Ishikawa (cell line): ENCODE data around the gene TTC4.

Source experiments
- CEBPB ChIP-seq: IDR thresholded peaks from 2 replicates; pipeline ENCODE4 v1.6.1; 2012
- EGR1 ChIP-seq: IDR thresholded peaks from 2 replicates; pipeline ENCODE4 v1.6.1; 2012
- EP300 ChIP-seq: IDR thresholded peaks from 2 replicates; pipeline ENCODE4 v1.6.1; 2012; ENCODE audit warnings: borderline replicate concordance
- RAD21 ChIP-seq: IDR thresholded peaks from 2 replicates; pipeline ENCODE4 v1.6.1; 2012; ENCODE audit warnings: low read depth
- TAF1 ChIP-seq: IDR thresholded peaks from 2 replicates; pipeline ENCODE4 v1.6.1; 2012; ENCODE audit warnings: low read depth, mild to moderate bottlenecking
- TCF12 ChIP-seq: IDR thresholded peaks from 2 replicates; pipeline ENCODE4 v1.6.1; 2012; ENCODE audit warnings: low read depth
- TEAD4 ChIP-seq: IDR thresholded peaks from 2 replicates; pipeline ENCODE4 v1.6.1; 2012
- ZBTB7A ChIP-seq: IDR thresholded peaks from 2 replicates; pipeline ENCODE4 v1.6.1; 2012; ENCODE audit warnings: low read depth
- TF ChIP-seq, protein P1 (sequence below): IDR thresholded peaks from 2 replicates; pipeline ENCODE4 v1.6.1; 2012
- TF ChIP-seq, protein P2 (sequence below): IDR thresholded peaks from 2 replicates; pipeline ENCODE4 v1.6.1; 2012
- TF ChIP-seq, protein P3 (sequence below): IDR thresholded peaks from 2 replicates; pipeline ENCODE4 v1.6.1; 2012; ENCODE audit warnings: low read depth, mild to moderate bottlenecking

DNA sequence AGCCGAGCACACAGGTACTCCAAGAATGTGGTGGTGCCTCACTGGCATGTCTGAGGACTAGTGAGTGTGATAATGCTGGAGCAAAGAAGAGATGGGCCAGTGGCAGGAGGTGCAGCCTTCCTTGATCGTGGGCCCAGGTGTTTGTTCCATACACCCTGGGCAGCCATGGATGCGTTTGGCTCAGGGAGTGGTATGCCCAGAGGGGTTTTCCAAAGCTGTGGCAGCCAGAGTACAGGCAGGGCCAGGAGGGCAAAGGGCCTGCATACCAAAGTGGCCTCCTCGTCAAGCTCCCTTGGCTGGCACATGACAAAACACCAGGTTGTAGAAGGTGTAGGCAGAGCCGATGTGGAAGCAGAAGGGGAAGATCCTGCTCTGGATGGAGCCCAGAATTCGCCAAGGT, 29.6 kb downstream of the TTC4 start:
- TF ChIP-seq, protein P1, sequence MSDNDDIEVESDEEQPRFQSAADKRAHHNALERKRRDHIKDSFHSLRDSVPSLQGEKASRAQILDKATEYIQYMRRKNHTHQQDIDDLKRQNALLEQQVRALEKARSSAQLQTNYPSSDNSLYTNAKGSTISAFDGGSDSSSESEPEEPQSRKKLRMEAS, result no peak
- no peak for TF ChIP-seq ZBTB7A
- TF ChIP-seq EGR1, result no peak
- no peak for TF ChIP-seq TCF12
- TF ChIP-seq CEBPB, result no peak
- no peak for TF ChIP-seq TAF1
- no peak for TF ChIP-seq TEAD4
- TF ChIP-seq EP300, result no peak
- TF ChIP-seq RAD21, result no peak
- TF ChIP-seq, protein P2, sequence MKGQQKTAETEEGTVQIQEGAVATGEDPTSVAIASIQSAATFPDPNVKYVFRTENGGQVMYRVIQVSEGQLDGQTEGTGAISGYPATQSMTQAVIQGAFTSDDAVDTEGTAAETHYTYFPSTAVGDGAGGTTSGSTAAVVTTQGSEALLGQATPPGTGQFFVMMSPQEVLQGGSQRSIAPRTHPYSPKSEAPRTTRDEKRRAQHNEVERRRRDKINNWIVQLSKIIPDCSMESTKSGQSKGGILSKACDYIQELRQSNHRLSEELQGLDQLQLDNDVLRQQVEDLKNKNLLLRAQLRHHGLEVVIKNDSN, result no peak
- TF ChIP-seq, protein P3, sequence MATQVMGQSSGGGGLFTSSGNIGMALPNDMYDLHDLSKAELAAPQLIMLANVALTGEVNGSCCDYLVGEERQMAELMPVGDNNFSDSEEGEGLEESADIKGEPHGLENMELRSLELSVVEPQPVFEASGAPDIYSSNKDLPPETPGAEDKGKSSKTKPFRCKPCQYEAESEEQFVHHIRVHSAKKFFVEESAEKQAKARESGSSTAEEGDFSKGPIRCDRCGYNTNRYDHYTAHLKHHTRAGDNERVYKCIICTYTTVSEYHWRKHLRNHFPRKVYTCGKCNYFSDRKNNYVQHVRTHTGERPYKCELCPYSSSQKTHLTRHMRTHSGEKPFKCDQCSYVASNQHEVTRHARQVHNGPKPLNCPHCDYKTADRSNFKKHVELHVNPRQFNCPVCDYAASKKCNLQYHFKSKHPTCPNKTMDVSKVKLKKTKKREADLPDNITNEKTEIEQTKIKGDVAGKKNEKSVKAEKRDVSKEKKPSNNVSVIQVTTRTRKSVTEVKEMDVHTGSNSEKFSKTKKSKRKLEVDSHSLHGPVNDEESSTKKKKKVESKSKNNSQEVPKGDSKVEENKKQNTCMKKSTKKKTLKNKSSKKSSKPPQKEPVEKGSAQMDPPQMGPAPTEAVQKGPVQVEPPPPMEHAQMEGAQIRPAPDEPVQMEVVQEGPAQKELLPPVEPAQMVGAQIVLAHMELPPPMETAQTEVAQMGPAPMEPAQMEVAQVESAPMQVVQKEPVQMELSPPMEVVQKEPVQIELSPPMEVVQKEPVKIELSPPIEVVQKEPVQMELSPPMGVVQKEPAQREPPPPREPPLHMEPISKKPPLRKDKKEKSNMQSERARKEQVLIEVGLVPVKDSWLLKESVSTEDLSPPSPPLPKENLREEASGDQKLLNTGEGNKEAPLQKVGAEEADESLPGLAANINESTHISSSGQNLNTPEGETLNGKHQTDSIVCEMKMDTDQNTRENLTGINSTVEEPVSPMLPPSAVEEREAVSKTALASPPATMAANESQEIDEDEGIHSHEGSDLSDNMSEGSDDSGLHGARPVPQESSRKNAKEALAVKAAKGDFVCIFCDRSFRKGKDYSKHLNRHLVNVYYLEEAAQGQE, result no peak
